H1 (cell line): Measurements from ENCODE around the gene PDLIM3. TPM values are rescaled to one million over a fixed set of nuclear protein-coding genes. Genes with fewer than 3 reads are reported as not detected.

Source experiments
- NANOG ChIP-seq: IDR thresholded peaks from 2 replicates; pipeline ENCODE4 v1.6.1; 2011; ENCODE audit warnings: low read length, low read depth, mild to moderate bottlenecking, inconsistent platforms; ENCODE audit not compliant: insufficient read depth, poor library complexity, severe bottlenecking
- YY1 ChIP-seq: IDR thresholded peaks from 2 replicates; pipeline ENCODE4 v1.6.1; 2011; ENCODE audit warnings: low read depth, mild to moderate bottlenecking, low read length
- polyA plus RNA-seq, 7 experiments: library from polyadenylated mRNA; depleted of rRNA in 3 of 7; stranded (reverse) in 5 of 7; unstranded in 2 of 7; fragments of >200 nt in 5 of 7; fragments of 200-250 nt in 2 of 7; gene quantifications; 1 replicate in 5 of 7; 2 replicates in 1 of 7; 4 replicates in 1 of 7; pipeline versions ENCODE4 v1.2.1 to v1.2.3, GENCODE V29; 2011 to 2013; ENCODE audit warnings: missing spikeins in 2 of 7, mixed read lengths in 2 of 7
- total RNA-seq: library from RNA; stranded (reverse); fragmentation: NEBNext Ultra II Directional; extraction: Animal tissue kit (Norgen Biotek cat#: 25700); gene quantifications from 2 replicates; pipeline ENCODE4 v1.2.1, GENCODE V29; 2021

PDLIM3 gene
- total and polyA plus RNA-seq, 2 of the 8 experiments (the other 6 are each of a cell fraction or from before 2014, with no cell fraction given): 7.6 to 8.1 TPM

GRCh38 chr4:185467101-185467500 is 68.2 kb downstream of the PDLIM3 start (continued):
- no peak for TF ChIP-seq NANOG
- TF ChIP-seq YY1: no peak
